ENCODE results near the gene REC114.

The REC114 gene

DNA sequence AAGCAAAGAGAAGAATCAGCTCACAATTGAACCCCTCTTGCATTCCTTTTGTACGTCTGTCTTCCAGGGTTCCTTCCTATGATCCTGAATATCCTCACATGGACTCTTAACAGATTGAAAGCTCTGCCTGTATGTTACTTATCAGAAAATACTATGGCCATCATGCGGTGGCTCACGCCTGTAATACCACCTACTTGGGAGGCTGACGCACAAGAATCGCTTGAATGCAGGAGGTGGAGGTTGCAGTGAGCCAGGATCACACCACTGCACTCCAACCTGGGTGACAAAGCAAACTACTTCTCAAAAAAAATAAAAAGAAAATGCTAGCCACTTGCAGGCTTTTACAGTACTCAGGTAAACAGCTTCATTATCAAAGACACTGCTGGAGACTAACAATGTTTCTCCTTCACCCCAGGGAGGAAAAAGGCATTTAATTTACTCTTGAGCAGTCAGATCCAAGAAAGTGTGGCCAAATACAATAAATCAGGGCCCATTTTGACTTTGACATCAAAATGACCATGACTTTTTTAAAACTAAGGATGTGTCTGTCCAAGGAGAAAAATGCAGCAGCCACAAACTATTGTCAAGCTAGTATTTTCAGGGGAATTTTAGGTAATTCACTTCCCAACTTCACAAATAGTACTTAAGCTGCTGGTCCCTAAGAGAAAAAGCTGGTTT lies 162.9 kb downstream of the REC114 start:
- no peak for DNase-seq

DNA sequence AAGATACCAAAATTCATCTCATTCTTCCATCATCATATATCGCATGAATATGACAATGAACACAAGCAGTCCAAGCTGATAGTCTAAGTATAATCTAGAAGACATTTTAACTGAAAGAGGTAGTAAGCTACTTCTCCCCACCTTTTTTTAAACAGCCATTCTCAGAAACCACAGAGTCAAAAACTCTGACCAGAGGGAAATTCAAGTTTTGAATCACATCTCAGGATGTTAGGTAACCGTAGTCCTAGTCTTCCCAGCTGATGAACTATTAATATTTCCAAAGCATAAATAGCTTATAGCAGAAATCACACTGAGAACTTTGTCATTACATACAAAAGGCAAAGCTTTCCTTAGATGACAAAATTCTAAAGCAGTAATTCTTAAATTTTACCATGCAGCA lies 164.4 kb downstream of the REC114 start:
- DNase-seq, result no peak

DNA sequence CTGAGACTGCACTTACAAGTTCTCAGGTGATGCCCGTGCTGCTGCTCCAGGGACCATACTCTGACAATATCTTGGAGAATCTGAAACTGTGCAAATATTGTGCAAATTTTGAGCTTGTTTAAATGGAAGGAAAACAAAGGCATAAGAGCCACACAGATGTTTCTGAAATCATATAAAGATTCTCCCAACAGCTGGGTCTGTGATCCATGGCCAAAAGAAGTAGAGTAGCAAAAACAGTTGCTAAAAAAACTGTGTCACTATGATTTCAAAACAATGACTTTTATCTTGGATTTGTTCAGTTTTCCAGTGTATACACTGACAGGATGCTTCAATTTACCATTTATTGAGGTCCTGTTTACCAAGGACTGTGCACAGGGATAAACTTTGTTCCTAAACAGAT lies 164.9 kb downstream of the REC114 start:
- no peak for DNase-seq

DNA sequence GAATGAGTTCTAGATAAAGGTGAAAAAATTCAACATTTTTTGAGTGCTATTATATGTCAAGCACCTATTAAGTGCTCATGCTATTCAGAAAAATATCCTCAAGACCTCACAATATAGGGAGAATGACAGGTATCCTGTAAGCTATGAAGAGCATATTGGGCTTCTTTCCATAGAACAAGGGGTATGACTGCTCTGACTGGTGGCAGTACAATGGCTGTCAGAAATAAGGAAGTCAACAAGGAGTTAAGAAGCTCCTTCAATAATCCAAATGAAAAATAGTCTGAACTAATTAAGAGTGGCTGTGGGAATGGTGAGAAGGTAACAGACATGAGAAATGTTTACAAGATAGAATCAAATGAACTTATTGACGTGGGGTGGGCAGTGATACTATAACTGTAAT lies 165.5 kb downstream of the REC114 start:
- no peak for DNase-seq

DNA sequence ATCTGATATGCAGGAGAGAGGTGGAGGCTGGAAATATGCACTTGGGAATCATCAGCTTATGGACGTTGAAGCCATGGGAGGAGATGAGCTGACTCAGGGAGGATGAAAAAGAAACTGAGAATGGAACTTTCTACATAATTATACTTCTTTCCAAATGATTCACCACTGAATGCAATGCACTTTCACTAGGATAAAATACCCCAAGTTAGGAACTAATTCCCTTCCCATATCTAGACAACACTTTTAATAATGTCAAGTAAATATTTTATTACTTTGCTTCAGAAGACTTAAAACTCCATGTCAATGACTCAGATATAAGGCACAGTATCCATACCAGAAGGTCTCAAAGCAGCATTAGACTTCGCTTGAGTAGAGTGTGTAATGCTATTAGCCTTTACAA lies 166.0 kb downstream of the REC114 start:
- DNase-seq, result no peak
